ENCODE results near the gene RGL1.

Gene RGL1

GRCh38 chr1:183903101-183903500 is 98.2 kb downstream of the RGL1 start:
- TF ChIP-seq EZH2phosphoT487 (IDR thresholded peaks at IDR 0.05; ENCODE audit: borderline replicate concordance, low read length) (no peak), CTCF (IDR thresholded peaks at IDR 0.05; ENCODE audit: low read depth, low read length, poor library complexity, severe bottlenecking) (no peak)
- Histone ChIP-seq H3K4me3 (ENCODE audit: low read length) (no peak overlapping the region), H3K27me3 (ENCODE audit: control insufficient read depth, low read length) (no peaks in the 10 kb centered on the region), H3K4me1 (ENCODE audit: control insufficient read depth, low read length) (peaks cover 5% of the 10 kb centered on the region), H3K27ac (ENCODE audit: low read depth, low read length) (no peak overlapping the region), H3K79me2 (ENCODE audit: control insufficient read depth, low read length) (no peaks in the 10 kb centered on the region), H4K20me1 (ENCODE audit: control insufficient read depth, insufficient read depth, low read depth, low read length) (no peaks in the 10 kb centered on the region), H3K36me3 (ENCODE audit: control insufficient read depth, low read length) (no peaks in the 10 kb centered on the region), H3F3A (ENCODE audit: control insufficient read depth, insufficient read depth) (no peaks in the 10 kb centered on the region), H3K9me3 (ENCODE audit: control insufficient read depth, insufficient read depth, low read length) (no peaks in the 10 kb centered on the region), H3K4me2 (ENCODE audit: low read length) (no peak overlapping the region), H3K9me2 (replicated peaks; ENCODE audit: control insufficient read depth, low read length) (no peaks in the 10 kb centered on the region)

GRCh38 chr1:183905508-183906113 is 100.7 kb downstream of the RGL1 start:
- Histone ChIP-seq H3K27ac (ENCODE audit: low read depth, low read length) (no peak overlapping the region), H3K4me1 (ENCODE audit: control insufficient read depth, low read length) (peaks cover 12% of the 10 kb centered on the region)

DNA sequence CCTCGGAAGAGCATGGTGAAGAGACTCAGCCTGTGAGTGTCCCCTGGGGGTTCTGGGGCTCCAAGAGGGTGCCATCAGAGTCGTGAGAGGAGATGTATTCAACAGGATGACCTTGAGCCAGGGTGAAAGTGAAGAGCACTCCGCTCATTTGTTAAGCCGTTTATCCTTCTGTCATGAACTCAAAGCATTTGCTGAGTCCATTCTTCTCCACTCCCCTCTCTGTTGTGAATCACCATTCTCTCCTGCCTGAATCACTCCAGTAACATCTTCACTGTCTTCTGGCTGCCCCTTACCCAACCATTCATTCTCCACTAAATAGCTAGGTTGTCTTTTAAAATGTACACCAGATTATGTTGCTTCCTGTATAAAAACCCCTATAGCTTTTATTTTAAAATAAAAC is 102.2 kb downstream of the RGL1 start:
- H3K4me3 ChIP-seq (ENCODE audit: low read length): no peak overlapping the region
- H3K4me1 ChIP-seq (ENCODE audit: control insufficient read depth, low read length): peaks cover 23% of the 10 kb centered on the region

More at GRCh38 chr1:183905508-183906113, 100.7 kb downstream of the RGL1 start:
- no peak for TF ChIP-seq EZH2phosphoT487 (IDR thresholded peaks at IDR 0.05; ENCODE audit: borderline replicate concordance, low read length)
- no peak for TF ChIP-seq CTCF (IDR thresholded peaks at IDR 0.05; ENCODE audit: low read depth, low read length, poor library complexity, severe bottlenecking)
- H3K79me2 ChIP-seq (ENCODE audit: control insufficient read depth, low read length): no peaks in the 10 kb centered on the region
- H3K9me3 ChIP-seq (ENCODE audit: control insufficient read depth, insufficient read depth, low read length): no peaks in the 10 kb centered on the region
- H3K36me3 ChIP-seq (ENCODE audit: control insufficient read depth, low read length): no peaks in the 10 kb centered on the region
- no peaks in the 10 kb centered on the region for H4K20me1 ChIP-seq (ENCODE audit: control insufficient read depth, insufficient read depth, low read depth, low read length)
- H3K9me2 ChIP-seq (replicated peaks; ENCODE audit: control insufficient read depth, low read length): no peaks in the 10 kb centered on the region
- H3F3A ChIP-seq (ENCODE audit: control insufficient read depth, insufficient read depth): no peaks in the 10 kb centered on the region
- no peaks in the 10 kb centered on the region for H3K27me3 ChIP-seq (ENCODE audit: control insufficient read depth, low read length)
- H3K4me3 ChIP-seq (ENCODE audit: low read length): no peak overlapping the region
- H3K4me2 ChIP-seq (ENCODE audit: low read length): no peak overlapping the region

GRCh38 chr1:183908079-183908478 is 103.2 kb downstream of the RGL1 start:
- Histone ChIP-seq H3K27me3 (ENCODE audit: control insufficient read depth, low read length) (no peaks in the 10 kb centered on the region), H3K27ac (ENCODE audit: low read depth, low read length) (no peak overlapping the region), H3K4me1 (ENCODE audit: control insufficient read depth, low read length) (peaks cover 30% of the 10 kb centered on the region), H3K36me3 (ENCODE audit: control insufficient read depth, low read length) (no peaks in the 10 kb centered on the region), H3K4me2 (ENCODE audit: low read length) (no peak overlapping the region), H4K20me1 (ENCODE audit: control insufficient read depth, insufficient read depth, low read depth, low read length) (no peaks in the 10 kb centered on the region), H3K9me3 (ENCODE audit: control insufficient read depth, insufficient read depth, low read length) (no peaks in the 10 kb centered on the region), H3K9me2 (replicated peaks; ENCODE audit: control insufficient read depth, low read length) (no peaks in the 10 kb centered on the region), H3K79me2 (ENCODE audit: control insufficient read depth, low read length) (no peaks in the 10 kb centered on the region), H3F3A (ENCODE audit: control insufficient read depth, insufficient read depth) (peaks cover 8% of the 10 kb centered on the region; the same call in 1 of the 2 replicates), H3K4me3 (ENCODE audit: low read length) (no peak overlapping the region)
- TF ChIP-seq EZH2phosphoT487 (IDR thresholded peaks at IDR 0.05; ENCODE audit: borderline replicate concordance, low read length) (no peak), CTCF (IDR thresholded peaks at IDR 0.05; ENCODE audit: low read depth, low read length, poor library complexity, severe bottlenecking) (no peak)

More for the DNA sequence above, 102.2 kb downstream of the RGL1 start:
- no peaks in the 10 kb centered on the region for H3K27me3 ChIP-seq (ENCODE audit: control insufficient read depth, low read length)
- no peaks in the 10 kb centered on the region for H3K79me2 ChIP-seq (ENCODE audit: control insufficient read depth, low read length)
- H3K9me3 ChIP-seq (ENCODE audit: control insufficient read depth, insufficient read depth, low read length): no peaks in the 10 kb centered on the region
- H3K9me2 ChIP-seq (replicated peaks; ENCODE audit: control insufficient read depth, low read length): no peaks in the 10 kb centered on the region
- no peaks in the 10 kb centered on the region for H4K20me1 ChIP-seq (ENCODE audit: control insufficient read depth, insufficient read depth, low read depth, low read length)
- H3K36me3 ChIP-seq (ENCODE audit: control insufficient read depth, low read length): no peaks in the 10 kb centered on the region
- TF ChIP-seq EZH2phosphoT487 (IDR thresholded peaks at IDR 0.05; ENCODE audit: borderline replicate concordance, low read length): no peak
- peaks cover 6% of the 10 kb centered on the region; the same call in 1 of the 2 replicates for H3F3A ChIP-seq (ENCODE audit: control insufficient read depth, insufficient read depth)
- no peak overlapping the region for H3K4me2 ChIP-seq (ENCODE audit: low read length)
- H3K27ac ChIP-seq (ENCODE audit: low read depth, low read length): no peak overlapping the region

Data from DOHH2 (cell line).